ENCODE results near the gene MED25. TPM values are rescaled to one million over a fixed set of nuclear protein-coding genes. Genes with fewer than 3 reads are reported as not detected.

Gene MED25
- total and polyA plus RNA-seq, 12 donors: 39.5 to 149 (median 54.9) TPM

- intact Hi-C loops (cut with DNase I): no loop called here
Observed at GRCh38 chr19:49791776-49792445, 26.2 kb upstream of the MED25 start.

DNA sequence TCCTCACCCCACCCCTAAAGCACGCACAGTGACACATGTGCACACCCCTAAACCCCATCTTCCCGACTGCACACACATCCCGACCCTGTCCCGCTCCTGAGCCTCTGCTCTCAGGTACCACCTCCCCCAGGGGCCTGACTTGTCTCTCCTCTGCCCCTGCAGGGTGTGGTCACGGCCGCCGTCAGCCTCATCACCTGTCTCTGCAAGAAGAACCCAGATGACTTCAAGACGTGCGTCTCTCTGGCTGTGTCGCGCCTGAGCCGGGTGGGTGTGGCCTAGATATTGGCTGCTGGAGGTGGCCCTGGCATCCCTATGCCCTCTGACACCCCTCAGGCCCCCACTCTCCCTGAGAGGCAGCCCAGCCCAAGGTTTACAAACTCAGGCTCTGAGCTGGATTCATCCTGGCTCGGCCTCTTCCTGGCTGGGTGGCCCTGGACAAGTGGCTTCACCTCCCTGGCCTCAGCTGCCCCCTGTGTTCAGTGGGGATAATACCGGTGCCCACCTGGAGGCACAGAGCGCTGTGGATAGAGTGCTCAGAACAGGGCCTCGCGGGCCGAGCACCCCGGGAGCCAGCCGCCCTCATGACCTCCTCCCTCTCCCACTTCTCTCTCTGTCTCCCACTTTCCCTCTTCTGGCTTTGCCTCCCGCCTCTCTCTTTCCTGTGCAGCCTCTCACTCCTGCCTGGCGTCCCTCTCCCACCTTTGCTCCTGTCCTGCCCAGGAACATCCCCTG is 25.1 kb upstream of the MED25 start:
- TF ChIP-seq, protein P1, sequence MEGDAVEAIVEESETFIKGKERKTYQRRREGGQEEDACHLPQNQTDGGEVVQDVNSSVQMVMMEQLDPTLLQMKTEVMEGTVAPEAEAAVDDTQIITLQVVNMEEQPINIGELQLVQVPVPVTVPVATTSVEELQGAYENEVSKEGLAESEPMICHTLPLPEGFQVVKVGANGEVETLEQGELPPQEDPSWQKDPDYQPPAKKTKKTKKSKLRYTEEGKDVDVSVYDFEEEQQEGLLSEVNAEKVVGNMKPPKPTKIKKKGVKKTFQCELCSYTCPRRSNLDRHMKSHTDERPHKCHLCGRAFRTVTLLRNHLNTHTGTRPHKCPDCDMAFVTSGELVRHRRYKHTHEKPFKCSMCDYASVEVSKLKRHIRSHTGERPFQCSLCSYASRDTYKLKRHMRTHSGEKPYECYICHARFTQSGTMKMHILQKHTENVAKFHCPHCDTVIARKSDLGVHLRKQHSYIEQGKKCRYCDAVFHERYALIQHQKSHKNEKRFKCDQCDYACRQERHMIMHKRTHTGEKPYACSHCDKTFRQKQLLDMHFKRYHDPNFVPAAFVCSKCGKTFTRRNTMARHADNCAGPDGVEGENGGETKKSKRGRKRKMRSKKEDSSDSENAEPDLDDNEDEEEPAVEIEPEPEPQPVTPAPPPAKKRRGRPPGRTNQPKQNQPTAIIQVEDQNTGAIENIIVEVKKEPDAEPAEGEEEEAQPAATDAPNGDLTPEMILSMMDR (IDR thresholded peaks at IDR 0.05): no peak
- Histone ChIP-seq H3K4me1 (peaks cover 0 to 16% (median 7%) of the 10 kb centered on the region in 9 donors), H3K27ac (no peak overlapping the region), H3K27me3 (no peaks in the 10 kb centered on the region), H3K4me3 (no peak overlapping the region), H3K36me3 (peaks cover 0 to 98% (median 53%) of the 10 kb centered on the region in 9 donors), H3K9me3 (no peaks in the 10 kb centered on the region)
- DNase-seq (no peak), ATAC-seq (peak in 3 of 8 donors; percentile 17 to 31 (median 17))
- WGBS, 2 donors: 92 to 94% methylated on average over 22 of the region's 22 CpGs
- intact Hi-C loops (cut with DNase I): no loop called here

More at GRCh38 chr19:49791776-49792445, 26.2 kb upstream of the MED25 start:
- Histone ChIP-seq H3K4me3 (no peak overlapping the region), H3K36me3 (peaks cover 0 to 98% (median 43%) of the 10 kb centered on the region in 9 donors), H3K9me3 (no peaks in the 10 kb centered on the region), H3K27ac (no peak overlapping the region), H3K27me3 (no peaks in the 10 kb centered on the region), H3K4me1 (peaks cover 0 to 16% (median 9%) of the 10 kb centered on the region in 9 donors)
- DNase-seq (no peak), ATAC-seq (no peak)
- WGBS, 2 donors: 93 to 96% methylated on average over 25 to 26 of the region's 26 CpGs
- TF ChIP-seq, protein P1 (IDR thresholded peaks at IDR 0.05): no peak

DNA sequence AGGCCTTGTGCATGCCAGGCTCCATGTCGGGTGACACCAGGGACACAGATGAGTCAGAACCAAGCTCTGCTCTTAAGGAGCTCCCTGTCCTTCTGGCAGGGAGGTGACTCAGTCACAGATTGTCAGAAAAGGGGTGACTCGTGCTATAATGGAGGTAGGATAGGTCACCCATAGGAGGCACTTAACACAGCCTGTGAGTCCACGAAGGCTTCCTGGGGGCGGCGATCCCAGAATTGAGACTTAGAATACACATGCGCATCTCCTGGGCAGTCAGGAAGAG is 24.6 kb upstream of the MED25 start:
- Histone ChIP-seq H3K27me3 (no peaks in the 10 kb centered on the region), H3K27ac (no peak overlapping the region), H3K36me3 (peaks cover 0 to 98% (median 53%) of the 10 kb centered on the region in 9 donors), H3K4me1 (peaks cover 0 to 16% (median 7%) of the 10 kb centered on the region in 9 donors), H3K4me3 (no peak overlapping the region), H3K9me3 (no peaks in the 10 kb centered on the region)
- no peak for DNase-seq
- intact Hi-C loops (cut with DNase I): no loop called here
- TF ChIP-seq, protein P1 (IDR thresholded peaks at IDR 0.05): no peak
- ATAC-seq: no peak
- WGBS, 2 donors: 92 to 95% methylated on average over 6 of the region's 6 CpGs

- Histone ChIP-seq H3K4me1 (peaks cover 0 to 11% (median 6%) of the 10 kb centered on the region in 9 donors), H3K27ac (no peak overlapping the region), H3K27me3 (no peaks in the 10 kb centered on the region), H3K9me3 (no peaks in the 10 kb centered on the region), H3K4me3 (no peak overlapping the region), H3K36me3 (peaks cover 0 to 98% (median 66%) of the 10 kb centered on the region in 9 donors)
- ATAC-seq (no peak), DNase-seq (no peak)
- intact Hi-C loops (cut with DNase I): no loop called here
- 90 to 93% methylated on average over 20 of the region's 20 CpGs for WGBS, 2 donors
- TF ChIP-seq, protein P1 (IDR thresholded peaks at IDR 0.05): no peak
Observed at GRCh38 chr19:49795615-49796014, 22.5 kb upstream of the MED25 start.

Measured in heart right ventricle (tissue), 16 donors.